ENCODE results near the gene LHFPL3. TPM values are rescaled to one million over a fixed set of nuclear protein-coding genes. Genes with fewer than 3 reads are reported as not detected.
"Not testable (repeated sequence)": the region's sequence is repeated elsewhere in the genome, so short reads cannot be mapped to it uniquely, and the experiment has no call there.

Gene LHFPL3
- total RNA-seq, 2 donors from 2014 or later = not detected

DNA sequence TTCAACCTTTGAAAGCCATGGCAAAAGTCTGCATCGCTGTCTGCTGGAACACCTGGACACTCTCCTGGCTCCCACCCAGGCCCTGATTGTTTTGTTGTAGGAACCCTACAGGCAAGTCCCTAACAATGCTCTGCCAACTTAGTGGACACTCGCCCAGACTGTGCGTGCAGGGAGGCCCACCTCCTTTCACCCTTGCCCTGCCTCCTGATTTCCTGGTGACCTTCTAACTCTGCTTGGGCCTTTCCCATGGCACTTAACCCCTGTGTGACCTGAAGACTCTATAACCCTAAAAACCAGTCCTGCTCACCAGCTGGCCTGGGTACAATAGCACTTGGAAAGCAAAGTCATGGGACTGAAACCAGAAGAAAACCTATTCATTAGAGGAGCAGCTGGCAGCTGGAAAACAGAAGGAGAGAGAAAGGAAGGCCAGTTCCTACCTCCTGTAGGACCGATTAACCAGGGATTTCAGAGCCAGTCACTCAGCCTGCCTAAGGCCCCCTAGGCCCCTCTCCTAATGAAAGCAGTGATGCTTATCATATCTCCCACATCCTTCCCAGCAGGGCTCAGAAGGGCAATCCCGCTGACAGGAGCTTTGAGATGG, 602.9 kb downstream of the LHFPL3 start:
- DNase-seq (ENCODE audit: low spot score) = no peak

DNA sequence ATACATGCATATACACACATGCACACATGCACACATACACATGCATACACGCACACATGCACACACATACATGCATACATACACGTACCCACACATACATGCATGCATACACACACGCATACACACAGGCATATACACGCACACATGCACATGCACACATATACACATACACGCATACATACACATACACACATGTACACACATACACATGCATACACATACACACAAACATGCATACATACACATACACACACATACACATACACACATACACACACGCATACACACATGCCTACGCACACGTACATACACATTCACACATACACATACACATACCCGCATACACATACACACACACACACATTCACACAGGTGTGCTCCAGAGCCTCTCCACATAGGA, 604.6 kb downstream of the LHFPL3 start:
- Histone ChIP-seq H3K27ac (no peak overlapping the region), H3K27me3 (no peaks in the 10 kb centered on the region), H3K9me3 (no peaks in the 10 kb centered on the region), H3K4me1 (peaks cover 0 to 5% of the 10 kb centered on the region in 2 donors), H3K4me3 (no peak overlapping the region), H3K36me3 (no peaks in the 10 kb centered on the region)
- TF ChIP-seq, protein P1, sequence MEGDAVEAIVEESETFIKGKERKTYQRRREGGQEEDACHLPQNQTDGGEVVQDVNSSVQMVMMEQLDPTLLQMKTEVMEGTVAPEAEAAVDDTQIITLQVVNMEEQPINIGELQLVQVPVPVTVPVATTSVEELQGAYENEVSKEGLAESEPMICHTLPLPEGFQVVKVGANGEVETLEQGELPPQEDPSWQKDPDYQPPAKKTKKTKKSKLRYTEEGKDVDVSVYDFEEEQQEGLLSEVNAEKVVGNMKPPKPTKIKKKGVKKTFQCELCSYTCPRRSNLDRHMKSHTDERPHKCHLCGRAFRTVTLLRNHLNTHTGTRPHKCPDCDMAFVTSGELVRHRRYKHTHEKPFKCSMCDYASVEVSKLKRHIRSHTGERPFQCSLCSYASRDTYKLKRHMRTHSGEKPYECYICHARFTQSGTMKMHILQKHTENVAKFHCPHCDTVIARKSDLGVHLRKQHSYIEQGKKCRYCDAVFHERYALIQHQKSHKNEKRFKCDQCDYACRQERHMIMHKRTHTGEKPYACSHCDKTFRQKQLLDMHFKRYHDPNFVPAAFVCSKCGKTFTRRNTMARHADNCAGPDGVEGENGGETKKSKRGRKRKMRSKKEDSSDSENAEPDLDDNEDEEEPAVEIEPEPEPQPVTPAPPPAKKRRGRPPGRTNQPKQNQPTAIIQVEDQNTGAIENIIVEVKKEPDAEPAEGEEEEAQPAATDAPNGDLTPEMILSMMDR (IDR thresholded peaks at IDR 0.05) = no peak
- DNase-seq (ENCODE audit: low spot score) = no peak

More for the DNA sequence above, 602.9 kb downstream of the LHFPL3 start:
- no peaks in the 10 kb centered on the region for H3K36me3 ChIP-seq
- no peaks in the 10 kb centered on the region for H3K9me3 ChIP-seq
- H3K4me3 ChIP-seq = no peak overlapping the region
- no peak overlapping the region for H3K27ac ChIP-seq
- H3K27me3 ChIP-seq = no peaks in the 10 kb centered on the region
- TF ChIP-seq, protein P1 (IDR thresholded peaks at IDR 0.05) = no peak
- peaks cover 0 to 5% of the 10 kb centered on the region in 2 donors for H3K4me1 ChIP-seq

DNA sequence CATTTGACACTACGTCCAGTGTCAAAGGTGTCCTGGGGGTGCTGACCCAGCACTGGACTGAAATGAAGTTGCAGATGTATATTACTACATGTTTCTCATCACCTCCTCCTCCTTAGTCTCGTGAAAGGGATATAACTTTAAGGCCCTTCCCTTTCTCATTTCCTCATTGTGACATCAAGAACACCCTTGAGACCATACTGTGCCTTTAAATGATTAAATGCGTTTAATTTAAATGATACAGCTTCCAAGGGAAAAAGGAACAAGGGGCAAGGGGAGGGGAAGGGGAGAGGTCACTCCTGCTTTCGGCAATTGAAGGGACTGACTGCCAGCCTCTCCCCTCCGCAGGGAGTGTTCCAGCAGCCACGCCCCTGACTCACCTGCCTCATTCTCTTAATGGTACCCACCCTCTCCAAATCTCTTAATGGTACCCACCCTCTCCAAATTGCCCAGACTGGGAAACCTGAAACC, 605.2 kb downstream of the LHFPL3 start:
- TF ChIP-seq, protein P1 (IDR thresholded peaks at IDR 0.05) = no peak
- no peak overlapping the region for H3K27ac ChIP-seq
- no peak overlapping the region for H3K4me3 ChIP-seq
- no peaks in the 10 kb centered on the region for H3K27me3 ChIP-seq
- DNase-seq (ENCODE audit: low spot score) = no peak
- H3K36me3 ChIP-seq = no peaks in the 10 kb centered on the region
- H3K4me1 ChIP-seq = peaks cover 0 to 5% of the 10 kb centered on the region in 2 donors
- no peaks in the 10 kb centered on the region for H3K9me3 ChIP-seq

DNA sequence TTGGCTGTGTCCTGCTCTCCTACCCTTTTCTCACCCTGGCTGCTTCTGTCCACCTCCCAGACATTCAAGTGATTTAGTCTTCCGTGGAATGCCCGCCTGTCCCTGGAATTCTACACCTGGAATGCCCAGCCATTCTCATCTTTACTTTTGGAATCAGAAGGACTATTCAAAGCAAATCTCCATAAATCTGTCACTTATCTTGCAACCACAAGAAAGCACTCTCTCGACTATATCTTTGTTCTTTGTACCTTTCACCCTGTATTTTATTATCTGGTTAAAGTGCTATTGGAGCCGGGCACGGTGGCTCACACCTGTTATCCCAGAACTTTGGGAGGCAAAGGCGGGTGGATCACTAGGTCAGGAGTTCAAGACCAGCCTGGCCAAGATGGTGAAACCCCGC, 606.3 kb downstream of the LHFPL3 start:
- TF ChIP-seq, protein P1 (IDR thresholded peaks at IDR 0.05) = no peak
- no peak for DNase-seq (ENCODE audit: low spot score)
- Histone ChIP-seq H3K4me3 (no peak overlapping the region), H3K9me3 (no peaks in the 10 kb centered on the region), H3K27me3 (no peaks in the 10 kb centered on the region), H3K4me1 (peaks cover 0 to 5% of the 10 kb centered on the region in 2 donors), H3K27ac (no peak overlapping the region), H3K36me3 (no peaks in the 10 kb centered on the region)

DNA sequence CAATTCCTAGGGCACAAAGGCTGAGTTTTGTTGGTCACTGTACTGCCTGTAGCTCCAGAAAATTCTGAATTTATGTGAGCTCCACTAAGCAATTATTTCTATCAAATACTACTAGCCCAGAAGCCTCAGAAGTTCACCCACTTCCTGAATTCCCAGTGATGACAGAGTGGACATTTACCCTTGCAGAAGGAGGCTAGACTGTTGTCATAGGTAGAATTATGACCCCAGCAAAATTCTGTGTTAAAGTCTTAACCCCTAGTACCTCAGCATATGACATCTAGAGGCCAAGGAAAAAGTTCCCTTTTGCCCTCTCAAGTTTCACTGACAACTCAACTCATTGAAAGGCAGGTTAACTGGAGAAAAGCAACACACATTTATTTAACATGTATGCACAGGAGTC, 606.9 kb downstream of the LHFPL3 start:
- Histone ChIP-seq H3K27me3 (no peaks in the 10 kb centered on the region), H3K9me3 (no peaks in the 10 kb centered on the region), H3K4me1 (peaks cover 0 to 5% of the 10 kb centered on the region in 2 donors), H3K36me3 (no peaks in the 10 kb centered on the region), H3K27ac (no peak overlapping the region), H3K4me3 (no peak overlapping the region)
- TF ChIP-seq, protein P1 (IDR thresholded peaks at IDR 0.05) = no peak
- no peak for DNase-seq (ENCODE audit: low spot score)

DNA sequence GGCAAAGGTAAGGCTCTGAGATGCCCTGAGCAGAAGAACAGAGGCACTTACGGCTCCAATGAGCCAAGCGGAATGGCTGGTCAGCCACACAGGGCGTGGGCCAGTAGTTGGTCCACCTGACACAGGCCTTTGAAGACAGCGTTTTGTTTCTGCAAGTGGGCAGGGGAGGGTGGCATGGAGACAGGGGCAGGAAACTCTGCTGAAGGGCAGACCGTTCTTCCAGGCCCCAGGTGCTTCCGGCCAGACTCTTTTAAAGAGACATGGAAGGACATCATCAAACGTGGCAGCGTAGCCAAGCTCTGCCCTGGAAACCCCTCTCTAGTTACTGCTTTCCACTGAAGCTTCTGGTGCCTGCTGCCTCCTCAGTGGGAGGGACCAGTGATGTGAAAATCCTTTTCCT, 608.1 kb downstream of the LHFPL3 start:
- no peak overlapping the region for H3K27ac ChIP-seq
- no peaks in the 10 kb centered on the region for H3K36me3 ChIP-seq
- DNase-seq (ENCODE audit: low spot score) = no peak
- H3K4me3 ChIP-seq = no peak overlapping the region
- H3K4me1 ChIP-seq = no peaks in the 10 kb centered on the region
- H3K9me3 ChIP-seq = no peaks in the 10 kb centered on the region
- TF ChIP-seq, protein P1 (IDR thresholded peaks at IDR 0.05) = no peak
- no peaks in the 10 kb centered on the region for H3K27me3 ChIP-seq

DNA sequence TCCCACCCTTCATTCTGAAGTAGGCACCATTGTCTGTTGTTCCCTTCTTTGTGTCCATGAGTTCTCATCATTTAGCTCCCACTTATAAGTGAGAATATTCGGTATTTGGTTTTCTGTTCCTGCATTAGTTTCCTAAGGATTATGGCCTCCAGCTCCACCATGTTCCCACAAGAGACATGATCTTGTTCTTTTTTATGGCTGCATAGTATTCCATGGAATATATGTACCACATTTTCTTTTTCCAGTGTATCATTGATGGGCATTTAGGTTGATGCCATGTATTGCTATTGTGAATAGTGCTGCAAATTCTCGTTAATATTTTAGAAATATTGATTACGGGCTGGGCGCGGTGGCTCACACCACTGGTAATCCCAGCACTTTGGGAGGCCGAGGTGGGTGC, 609.1 kb downstream of the LHFPL3 start:
- not testable (repeated sequence) for H3K27ac ChIP-seq; H3K9me3 ChIP-seq; H3K36me3 ChIP-seq; H3K4me1 ChIP-seq; H3K4me3 ChIP-seq; DNase-seq (ENCODE audit: low spot score); H3K27me3 ChIP-seq
